ENCODE data around the gene DOK1.
"Not testable (repeated sequence)": the region's sequence is repeated elsewhere in the genome, so short reads cannot be mapped to it uniquely, and the experiment has no call there.

The DOK1 gene

GRCh38 chr2:74552914-74553811 lies 1.4 kb upstream of the DOK1 start:
- Mint-ChIP-seq H3K9me3 (no peaks in the 10 kb centered on the region), H3K27ac (peak overlapping the region; percentile 43), H3K36me3 (no peaks in the 10 kb centered on the region), H3K27me3 (peaks cover 23% of the 10 kb centered on the region), H3K4me3 (peak overlapping the region; percentile 67), H3K4me1 (peaks cover 13% of the 10 kb centered on the region)

GRCh38 chr2:74554820-74555531 lies 456 bp downstream of the DOK1 start:
- Mint-ChIP-seq H3K9me3 (no peaks in the 10 kb centered on the region), H3K27me3 (peaks cover 14% of the 10 kb centered on the region), H3K4me3 (peak overlapping the region; percentile 95), H3K36me3 (no peaks in the 10 kb centered on the region), H3K4me1 (peaks cover 9% of the 10 kb centered on the region), H3K27ac (peak overlapping the region; percentile 88)

GRCh38 chr2:74555610-74556103 lies 1.1 kb downstream of the DOK1 start:
- Mint-ChIP-seq H3K27me3 (peaks cover 9% of the 10 kb centered on the region), H3K9me3 (no peaks in the 10 kb centered on the region), H3K4me3 (peak overlapping the region; percentile 95), H3K4me1 (peaks cover 9% of the 10 kb centered on the region), H3K27ac (peak overlapping the region; percentile 88), H3K36me3 (no peaks in the 10 kb centered on the region)

GRCh38 chr2:74556159-74556558 lies 1.6 kb downstream of the DOK1 start:
- Mint-ChIP-seq H3K27ac (peak overlapping the region; percentile 84), H3K4me1 (peaks cover 9% of the 10 kb centered on the region), H3K36me3 (no peaks in the 10 kb centered on the region), H3K27me3 (peaks cover 8% of the 10 kb centered on the region), H3K4me3 (peak overlapping the region; percentile 58), H3K9me3 (no peaks in the 10 kb centered on the region)

- Mint-ChIP-seq H3K9me3 (no peaks in the 10 kb centered on the region), H3K36me3 (no peaks in the 10 kb centered on the region), H3K4me3 (peak overlapping the region; percentile 47), H3K4me1 (peaks cover 9% of the 10 kb centered on the region), H3K27me3 (peaks cover 1% of the 10 kb centered on the region), H3K27ac (no peak overlapping the region)
Measured at GRCh38 chr2:74556831-74557370, 2.4 kb downstream of the DOK1 start.

GRCh38 chr2:74558284-74559230 lies 4.0 kb downstream of the DOK1 start:
- no peaks in the 10 kb centered on the region for H3K9me3 Mint-ChIP-seq
- H3K4me3 Mint-ChIP-seq: no peak overlapping the region
- peaks cover 9% of the 10 kb centered on the region for H3K4me1 Mint-ChIP-seq
- no peak overlapping the region for H3K27ac Mint-ChIP-seq
- no peaks in the 10 kb centered on the region for H3K36me3 Mint-ChIP-seq
- H3K27me3 Mint-ChIP-seq: peaks cover 3% of the 10 kb centered on the region

GRCh38 chr2:74559912-74560311 lies 5.4 kb downstream of the DOK1 start:
- Mint-ChIP-seq H3K4me3 (no peak overlapping the region), H3K36me3 (no peaks in the 10 kb centered on the region), H3K27ac (no peak overlapping the region), H3K27me3 (peaks cover 3% of the 10 kb centered on the region), H3K9me3 (no peaks in the 10 kb centered on the region), H3K4me1 (peaks cover 9% of the 10 kb centered on the region)

- no peaks in the 10 kb centered on the region for H3K9me3 Mint-ChIP-seq
- no peak overlapping the region for H3K4me3 Mint-ChIP-seq
- H3K4me1 Mint-ChIP-seq: peaks cover 4% of the 10 kb centered on the region
- no peaks in the 10 kb centered on the region for H3K36me3 Mint-ChIP-seq
- no peak overlapping the region for H3K27ac Mint-ChIP-seq
- H3K27me3 Mint-ChIP-seq: peaks cover 3% of the 10 kb centered on the region
Measured at GRCh38 chr2:74560591-74560990, 6.1 kb downstream of the DOK1 start.

GRCh38 chr2:74561022-74561421 lies 6.5 kb downstream of the DOK1 start:
- H3K4me1 Mint-ChIP-seq, H3K27me3 Mint-ChIP-seq, H3K27ac Mint-ChIP-seq, H3K9me3 Mint-ChIP-seq, H3K4me3 Mint-ChIP-seq, H3K36me3 Mint-ChIP-seq: not testable (repeated sequence)

GRCh38 chr2:74562126-74562775 lies 7.7 kb downstream of the DOK1 start:
- Mint-ChIP-seq H3K27me3 (peaks cover 3% of the 10 kb centered on the region), H3K4me3 (no peak overlapping the region), H3K27ac (no peak overlapping the region), H3K4me1 (peaks cover 8% of the 10 kb centered on the region), H3K36me3 (no peaks in the 10 kb centered on the region), H3K9me3 (no peaks in the 10 kb centered on the region)

GRCh38 chr2:74564222-74564621 lies 9.7 kb downstream of the DOK1 start:
- no peak overlapping the region for H3K27ac Mint-ChIP-seq

GRCh38 chr2:74566076-74566753 lies 11.7 kb downstream of the DOK1 start:
- Mint-ChIP-seq H3K4me1 (peaks cover 8% of the 10 kb centered on the region), H3K27me3 (peaks cover 4% of the 10 kb centered on the region), H3K27ac (peak overlapping the region; percentile 77), H3K36me3 (no peaks in the 10 kb centered on the region), H3K4me3 (peak overlapping the region; percentile 31), H3K9me3 (no peaks in the 10 kb centered on the region)

More at GRCh38 chr2:74564222-74564621, 9.7 kb downstream of the DOK1 start:
- Mint-ChIP-seq H3K36me3 (no peaks in the 10 kb centered on the region), H3K9me3 (no peaks in the 10 kb centered on the region), H3K4me3 (no peak overlapping the region), H3K4me1 (peaks cover 8% of the 10 kb centered on the region), H3K27me3 (peaks cover 5% of the 10 kb centered on the region)

GRCh38 chr2:74566754-74567085 lies 12.2 kb downstream of the DOK1 start:
- H3K27me3 Mint-ChIP-seq: peaks cover 4% of the 10 kb centered on the region
- peak overlapping the region; percentile 77 for H3K27ac Mint-ChIP-seq
- peaks cover 8% of the 10 kb centered on the region for H3K4me1 Mint-ChIP-seq

GRCh38 chr2:74567881-74568280 lies 13.4 kb downstream of the DOK1 start:
- peaks cover 8% of the 10 kb centered on the region for H3K4me1 Mint-ChIP-seq
- H3K4me3 Mint-ChIP-seq: no peak overlapping the region
- H3K36me3 Mint-ChIP-seq: no peaks in the 10 kb centered on the region
- H3K27ac Mint-ChIP-seq: no peak overlapping the region
- peaks cover 2% of the 10 kb centered on the region for H3K27me3 Mint-ChIP-seq
- no peaks in the 10 kb centered on the region for H3K9me3 Mint-ChIP-seq

More at GRCh38 chr2:74566754-74567085, 12.2 kb downstream of the DOK1 start:
- Mint-ChIP-seq H3K36me3 (no peaks in the 10 kb centered on the region), H3K9me3 (no peaks in the 10 kb centered on the region), H3K4me3 (peak overlapping the region; percentile 31)

All from activated naive CD4-positive, alpha-beta T cell treated with anti-CD3 and anti-CD28 coated beads, Interleukin-2, amount 50 U/mL, for 24 hours (primary cell).